NCI-H1092 (cell line): ENCODE measurements around the gene ZFPM1.
"Not testable (repeated sequence)": the region's sequence is repeated elsewhere in the genome, so short reads cannot be mapped to it uniquely, and the experiment has no call there.

Experiments
- DNase-seq: peaks from one replicate; lab custom pipeline; 2025; lab: John Stamatoyannopoulos, UW

The ZFPM1 gene

DNA sequence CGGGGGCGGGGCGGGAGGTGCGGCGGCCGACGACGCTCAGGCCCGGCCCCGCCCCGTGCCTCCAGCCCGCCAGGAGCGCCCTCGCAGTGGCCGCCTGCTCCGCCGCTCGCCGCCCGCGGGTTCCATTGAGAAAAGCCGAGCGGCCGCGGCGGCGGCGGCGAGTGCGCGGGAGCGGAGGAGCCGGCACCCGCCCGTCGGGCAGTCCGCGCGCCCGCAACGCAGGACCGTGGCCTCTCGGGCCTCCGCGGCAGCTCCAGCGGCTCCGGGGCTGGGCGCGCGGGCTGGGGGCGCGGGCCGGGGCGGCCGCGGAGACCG lies at the start of gene ZFPM1:
Gene ZFPM1 (plus strand): TSS at position 64 of the 315 bp plus-strand sequence. CDS start 359 bp downstream, outside the sequence.
- no peak for DNase-seq

DNA sequence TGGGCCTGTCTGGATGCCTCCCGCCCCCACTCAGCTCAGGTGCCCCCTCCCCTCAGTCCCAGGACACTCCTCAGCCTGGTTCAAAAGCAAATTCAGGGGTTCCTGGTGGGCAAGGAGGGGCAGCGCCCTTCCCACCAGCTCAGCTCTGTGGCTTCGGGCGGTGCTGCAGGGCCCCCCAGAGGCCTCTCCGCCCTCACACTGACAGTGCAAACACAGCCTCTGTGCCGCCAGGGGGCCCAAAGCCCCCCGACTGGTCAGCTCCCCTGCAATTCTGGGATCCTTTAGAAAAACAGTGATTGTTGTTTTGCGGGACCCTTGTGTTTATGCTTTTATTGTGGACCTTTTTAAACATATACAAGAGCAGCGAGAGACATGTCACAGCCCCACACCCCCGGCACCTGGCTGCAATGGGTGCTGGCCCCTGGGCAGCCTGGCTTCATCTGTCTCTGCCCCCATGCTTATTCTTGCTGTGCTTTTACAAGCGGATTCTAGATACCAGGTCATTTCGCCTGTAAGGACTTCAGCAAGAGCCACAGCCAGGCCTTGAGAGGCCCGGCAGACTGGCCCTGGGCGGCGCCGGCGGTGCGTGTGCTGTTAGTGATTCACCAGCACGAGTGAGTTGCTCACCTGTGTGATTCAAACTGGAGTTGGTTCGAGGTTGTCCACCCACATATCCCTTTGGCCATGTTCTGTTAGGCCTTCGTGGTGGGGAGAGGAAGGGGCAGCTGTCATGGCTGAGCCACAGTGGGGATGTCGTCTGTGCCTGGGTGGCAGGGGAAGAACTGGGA lies 49.1 kb upstream of the ZFPM1 start:
- no peak for DNase-seq

DNA sequence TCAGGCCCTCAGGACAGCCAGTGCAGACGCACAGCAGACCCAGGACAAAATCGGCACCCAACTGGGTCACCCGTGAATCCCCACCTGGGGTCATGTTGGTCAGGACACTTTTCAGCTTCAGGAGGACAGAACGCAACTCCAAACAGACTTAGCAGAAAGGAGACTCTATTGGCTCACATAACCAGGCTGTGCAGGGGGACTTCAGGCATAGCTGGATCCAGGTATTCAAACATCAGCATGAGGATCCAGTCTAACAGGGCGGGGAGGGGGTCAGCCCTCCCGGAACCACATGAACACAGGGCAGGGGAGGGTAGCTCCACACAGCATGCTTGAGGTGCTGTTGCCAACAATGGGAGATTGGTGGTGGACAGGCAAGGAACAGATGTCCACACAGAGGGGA lies 48.3 kb upstream of the ZFPM1 start:
- DNase-seq, result no peak

DNA sequence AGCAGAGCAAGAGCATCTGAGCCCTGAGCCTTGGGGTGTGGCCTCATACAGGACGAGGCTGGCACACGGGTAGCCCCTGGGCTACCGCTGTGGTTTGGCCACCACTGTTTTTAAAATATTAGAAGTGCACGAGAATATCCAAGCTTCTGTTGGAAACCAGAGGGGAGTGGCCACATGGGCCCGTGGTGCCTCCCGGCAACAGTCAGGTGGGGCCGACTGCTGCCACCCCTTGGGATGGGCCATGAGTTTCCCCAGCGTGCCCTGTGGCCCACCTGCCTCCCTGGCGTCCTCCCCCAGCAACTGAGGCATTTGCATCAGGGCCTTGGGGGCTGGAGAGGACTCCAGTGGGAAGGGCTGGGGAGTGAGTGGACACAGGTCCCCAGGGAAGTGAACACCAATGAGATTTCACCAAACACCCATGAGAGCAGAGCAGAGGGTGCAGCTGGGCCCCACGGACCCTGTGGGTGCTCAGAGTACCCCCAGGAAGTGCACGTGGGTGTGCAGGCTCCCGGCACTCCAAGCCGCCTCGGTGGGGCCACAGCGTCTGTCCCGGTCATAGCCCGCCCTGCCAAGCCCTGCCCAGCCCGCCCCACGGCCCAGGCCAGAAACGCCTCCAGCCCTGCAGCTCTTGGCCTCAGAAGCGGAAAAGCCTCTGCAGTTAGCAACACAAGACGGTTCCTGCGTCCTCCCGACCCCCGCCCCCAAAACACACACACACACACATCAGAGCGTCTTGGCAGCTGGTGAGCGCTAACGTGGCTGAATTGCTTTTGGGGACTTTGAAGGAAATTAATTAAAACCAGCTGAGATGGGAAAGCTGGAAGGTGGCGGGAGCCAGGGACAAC lies 47.6 kb upstream of the ZFPM1 start:
- no peak for DNase-seq

DNA sequence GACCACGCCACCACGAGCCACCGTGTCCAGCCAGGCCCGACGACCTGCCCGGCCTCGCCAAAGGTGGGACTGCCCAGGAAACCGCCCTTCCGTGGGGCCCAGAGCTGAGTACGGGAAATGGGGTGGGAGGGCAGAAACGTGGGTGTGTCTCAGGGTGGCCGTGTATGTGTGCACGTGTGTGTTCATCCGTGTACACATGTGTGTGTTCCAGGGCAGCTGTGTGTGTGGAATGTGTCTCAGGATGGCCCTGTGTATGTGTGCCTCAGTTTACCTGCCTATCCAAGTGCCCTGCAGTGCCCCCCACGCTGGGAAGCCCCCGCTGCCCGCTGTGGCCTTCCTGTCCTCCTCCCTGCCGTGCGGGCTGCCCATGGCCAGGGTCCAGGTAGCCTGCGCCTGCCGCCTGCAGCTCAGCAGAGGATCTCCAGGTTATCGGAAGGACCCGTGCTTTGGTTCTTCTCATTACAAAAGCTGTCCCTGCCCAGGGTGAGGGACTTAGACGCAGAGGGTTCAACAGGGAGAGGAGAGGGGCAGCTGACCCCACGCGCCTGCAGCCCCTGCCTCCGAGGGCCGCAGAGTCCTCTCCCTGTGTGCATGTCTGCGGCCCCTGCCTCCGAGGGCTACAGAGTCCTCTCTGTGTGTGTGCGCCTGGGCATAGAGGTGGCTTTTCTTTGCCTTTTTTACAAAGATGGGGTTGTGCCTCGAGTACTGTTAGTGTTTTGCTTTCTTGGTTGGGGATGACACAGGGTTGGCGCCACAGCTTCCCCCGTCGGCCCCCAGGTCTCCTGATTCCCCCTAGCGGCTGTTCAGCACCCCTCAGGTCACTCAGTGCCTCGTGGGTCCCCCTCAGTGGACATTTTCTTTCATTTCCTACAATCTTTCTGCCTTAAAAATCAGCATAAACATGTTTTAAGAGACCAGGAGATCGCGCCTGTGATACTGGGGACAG lies 46.7 kb upstream of the ZFPM1 start:
- no peak for DNase-seq

DNA sequence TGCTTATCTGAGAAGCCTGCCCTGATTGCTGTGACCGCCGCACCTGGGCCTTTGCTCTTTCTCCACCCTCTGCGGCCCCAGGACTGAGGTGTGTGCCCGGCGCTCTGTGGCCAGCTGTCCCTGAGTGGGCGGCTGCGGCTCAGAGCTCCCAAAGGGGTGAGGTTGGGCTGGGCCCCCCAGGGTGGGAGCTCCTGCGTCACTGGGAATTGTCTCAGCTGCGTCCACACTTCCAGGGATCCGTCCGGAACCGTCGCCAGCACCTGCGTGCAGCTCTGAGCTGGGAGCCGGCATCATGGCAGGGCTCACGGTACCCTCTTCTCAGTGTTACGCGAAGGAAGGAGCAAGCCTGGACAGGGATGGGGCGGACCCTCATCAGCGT lies 46.0 kb upstream of the ZFPM1 start:
- DNase-seq, result no peak

DNA sequence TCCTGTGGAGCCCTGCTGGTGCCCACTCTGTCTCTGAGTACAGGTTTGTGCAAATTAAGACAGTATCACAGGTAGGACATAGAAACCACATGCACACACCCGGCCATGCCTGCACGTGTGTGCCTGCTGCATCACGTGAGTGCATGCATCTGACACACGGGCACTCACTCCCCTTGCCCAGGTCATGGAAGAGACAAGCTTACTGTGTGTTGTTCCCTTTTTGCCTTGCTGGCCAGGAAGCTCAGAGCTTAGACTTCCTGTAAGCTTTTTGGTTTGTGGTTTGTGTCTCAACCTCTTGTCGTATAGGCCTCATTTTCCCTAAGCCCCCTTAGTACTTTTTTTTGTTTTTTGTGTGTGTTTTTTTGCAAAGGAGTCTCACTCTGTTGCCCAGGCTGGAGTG lies 45.3 kb upstream of the ZFPM1 start:
- no peak for DNase-seq

DNA sequence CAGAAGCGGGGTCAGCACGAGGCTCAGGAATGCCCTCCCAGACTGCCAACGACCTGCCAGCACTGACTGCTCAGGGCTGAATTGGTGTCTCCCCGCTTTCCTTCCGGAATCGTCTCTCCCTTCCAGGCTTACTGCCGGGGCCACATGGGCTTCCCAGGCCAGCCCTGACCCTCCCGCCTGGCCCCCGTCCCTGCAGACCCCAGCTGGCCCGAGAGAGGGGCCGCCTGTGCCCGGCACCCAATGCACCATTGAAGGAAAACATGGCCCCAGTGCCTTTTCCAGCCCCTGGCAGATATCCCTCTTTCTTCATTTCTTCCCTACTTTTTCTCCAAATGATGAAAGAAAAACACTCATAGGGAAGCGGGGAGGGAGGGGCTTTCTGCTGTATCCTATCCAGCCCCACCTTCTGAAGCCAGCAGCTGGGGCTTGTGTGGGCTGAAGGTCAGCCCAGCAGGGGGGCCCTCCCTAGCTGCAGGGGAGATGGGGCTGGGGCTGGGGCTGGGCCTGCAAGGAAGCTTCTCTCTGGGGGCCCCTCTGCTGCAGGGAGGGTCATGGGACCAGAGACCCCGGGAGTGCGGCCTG lies 44.4 kb upstream of the ZFPM1 start:
- DNase-seq, result no peak

DNA sequence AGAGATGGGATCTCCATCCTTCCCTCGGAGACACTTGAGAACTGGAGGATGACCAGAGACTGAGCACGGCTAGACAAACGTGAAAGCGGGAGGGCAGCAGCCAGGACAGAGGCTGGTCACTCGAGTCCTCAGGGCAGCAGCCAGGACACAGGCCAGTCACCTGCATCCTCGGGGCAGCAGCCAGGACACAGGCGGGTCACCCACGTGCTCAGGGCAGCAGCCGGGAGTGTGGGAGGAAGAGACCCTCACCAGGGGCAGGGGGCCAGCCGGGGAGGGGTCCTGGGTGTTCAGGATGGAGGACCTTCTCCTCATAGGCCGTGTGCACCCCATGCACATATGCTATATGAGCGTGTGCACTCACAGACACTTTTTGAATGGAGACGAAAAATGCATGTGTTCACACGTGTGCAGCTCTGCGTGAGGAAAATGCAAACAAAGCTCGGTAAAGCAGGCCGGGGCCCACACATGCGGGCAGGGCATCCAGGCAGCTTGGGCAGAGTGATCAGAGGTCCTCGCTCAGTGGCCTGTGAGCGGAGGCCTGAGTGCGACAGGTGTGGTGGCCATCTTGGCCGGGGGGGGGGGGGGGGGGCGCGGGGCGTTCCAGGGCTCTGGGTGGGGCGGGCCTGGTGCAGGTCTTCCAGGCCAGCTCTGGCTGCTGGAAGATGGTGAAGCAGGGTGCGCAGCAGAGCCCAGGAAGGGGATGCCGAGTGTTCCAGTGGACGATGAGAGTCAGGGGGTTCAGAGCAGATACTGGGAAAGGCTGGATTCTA lies 43.6 kb upstream of the ZFPM1 start:
- DNase-seq, result no peak

DNA sequence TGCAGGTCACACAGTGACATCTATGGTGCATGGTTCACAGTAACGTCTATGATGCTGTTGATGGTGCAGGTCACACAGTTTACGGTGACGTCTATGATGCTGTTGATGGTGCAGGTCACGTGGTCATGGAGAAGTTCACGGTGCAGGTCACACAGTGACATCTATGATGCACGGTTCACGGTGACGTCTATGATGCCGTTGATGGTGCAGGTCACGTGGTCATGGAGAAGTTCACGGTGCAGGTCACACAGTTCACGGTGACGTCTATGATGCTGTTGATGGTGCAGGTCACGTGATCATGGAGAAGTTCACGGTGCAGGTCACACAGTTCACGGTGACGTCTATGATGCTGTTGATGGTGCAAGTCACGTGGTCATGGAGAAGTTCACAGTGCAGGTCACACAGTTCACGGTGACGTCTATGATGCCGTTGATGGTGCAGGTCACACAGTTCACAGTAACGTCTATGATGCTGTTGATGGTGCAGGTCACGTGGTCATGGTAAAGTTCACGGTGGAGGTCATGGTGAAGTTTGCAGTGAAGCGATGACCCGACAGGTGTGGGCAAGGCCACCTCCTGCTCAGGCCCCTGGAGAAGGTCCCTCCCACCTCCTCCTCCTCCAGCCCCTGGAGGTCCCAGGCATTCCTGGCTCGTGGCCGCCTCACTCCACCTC lies 42.6 kb upstream of the ZFPM1 start:
- DNase-seq, result not testable (repeated sequence)

DNA sequence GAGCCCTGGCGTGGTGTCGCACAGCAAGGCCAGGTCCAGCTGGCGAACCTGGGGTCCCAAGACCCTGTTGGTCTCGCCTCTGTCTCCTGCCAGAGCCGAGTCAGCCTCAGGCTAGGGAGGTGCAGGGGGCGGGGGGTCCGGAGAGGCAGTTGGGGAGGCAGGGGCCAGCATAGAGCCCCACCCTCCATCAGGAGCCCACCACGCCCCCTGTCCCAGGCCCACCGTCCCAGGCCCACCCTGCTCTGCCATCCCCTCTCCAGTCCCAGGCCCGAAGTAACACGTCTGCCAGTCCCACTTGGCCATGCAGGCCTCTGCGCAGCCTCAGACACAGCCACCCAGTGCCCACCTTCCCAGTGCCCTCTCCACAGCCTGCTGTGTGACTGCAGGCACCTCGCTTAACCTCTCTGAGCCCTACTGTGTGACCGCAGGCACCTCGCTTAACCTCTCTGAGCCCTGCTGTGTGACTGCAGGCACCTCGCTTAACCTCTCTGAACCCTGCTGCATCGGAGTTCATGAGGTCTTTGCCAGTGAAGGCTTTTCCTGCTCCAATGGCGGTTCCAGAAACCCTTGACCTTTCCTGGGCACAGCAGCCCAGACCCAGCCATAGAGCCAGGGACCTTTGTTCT lies 41.0 kb upstream of the ZFPM1 start:
- no peak for DNase-seq

DNA sequence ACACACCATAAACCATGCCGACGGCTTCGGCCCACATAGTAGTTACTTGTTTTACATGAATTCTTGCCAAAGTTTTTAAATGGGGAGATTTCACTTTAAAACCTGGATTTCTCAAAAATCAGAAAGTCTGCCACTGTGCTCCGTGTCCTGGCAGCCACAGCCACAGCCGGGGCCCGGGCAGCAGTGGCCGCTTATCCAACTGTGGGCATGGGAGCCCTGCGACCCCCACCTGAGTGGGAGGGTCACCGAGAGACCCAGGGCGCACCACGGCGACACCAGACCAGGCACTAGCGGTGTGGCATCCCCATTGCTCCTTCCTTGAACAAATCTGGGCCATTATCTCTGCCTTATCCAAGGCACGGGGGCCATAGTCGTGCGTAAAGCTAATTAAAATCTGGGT lies 40.3 kb upstream of the ZFPM1 start:
- no peak for DNase-seq

DNA sequence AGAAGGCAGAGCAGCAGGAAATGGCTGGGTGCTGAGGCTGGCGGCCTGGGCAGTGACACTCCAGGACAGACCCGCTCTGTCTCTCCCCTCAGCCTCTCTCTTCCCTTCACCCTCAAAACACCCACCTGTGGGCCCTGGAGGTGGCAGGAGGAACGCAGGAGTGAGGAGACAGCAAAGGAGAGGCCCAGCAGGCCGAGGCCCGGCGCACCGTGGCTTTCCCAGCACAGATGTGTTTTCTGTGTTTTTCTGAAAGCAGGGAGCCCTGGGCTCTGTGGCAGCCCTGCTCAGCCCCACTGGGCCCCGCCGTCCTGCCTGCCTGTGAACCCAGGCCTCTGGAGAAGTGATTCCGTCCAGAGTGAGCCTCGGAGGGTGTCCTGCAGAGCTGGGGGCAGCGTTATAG lies 39.8 kb upstream of the ZFPM1 start:
- no peak for DNase-seq

DNA sequence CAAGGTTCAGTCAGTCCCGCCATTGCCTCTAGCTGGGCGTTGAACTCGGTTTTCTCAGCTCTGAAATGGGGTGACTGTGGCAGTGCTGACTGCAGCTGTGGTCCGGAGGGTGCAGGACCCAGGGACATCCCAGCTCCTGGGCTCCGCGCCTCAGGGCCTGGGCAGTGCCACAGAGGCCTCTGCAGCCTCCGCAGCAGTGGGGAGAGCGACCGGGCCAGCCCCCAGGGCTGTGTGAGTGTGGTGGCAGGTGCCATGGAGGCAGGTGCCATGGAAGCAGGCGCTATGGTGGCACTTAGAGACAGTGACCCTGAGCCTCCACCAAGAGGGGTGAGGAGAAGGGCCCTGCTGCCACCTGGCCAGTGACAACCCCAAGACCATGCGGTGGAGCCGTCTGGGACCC lies 39.4 kb upstream of the ZFPM1 start:
- DNase-seq, result no peak

DNA sequence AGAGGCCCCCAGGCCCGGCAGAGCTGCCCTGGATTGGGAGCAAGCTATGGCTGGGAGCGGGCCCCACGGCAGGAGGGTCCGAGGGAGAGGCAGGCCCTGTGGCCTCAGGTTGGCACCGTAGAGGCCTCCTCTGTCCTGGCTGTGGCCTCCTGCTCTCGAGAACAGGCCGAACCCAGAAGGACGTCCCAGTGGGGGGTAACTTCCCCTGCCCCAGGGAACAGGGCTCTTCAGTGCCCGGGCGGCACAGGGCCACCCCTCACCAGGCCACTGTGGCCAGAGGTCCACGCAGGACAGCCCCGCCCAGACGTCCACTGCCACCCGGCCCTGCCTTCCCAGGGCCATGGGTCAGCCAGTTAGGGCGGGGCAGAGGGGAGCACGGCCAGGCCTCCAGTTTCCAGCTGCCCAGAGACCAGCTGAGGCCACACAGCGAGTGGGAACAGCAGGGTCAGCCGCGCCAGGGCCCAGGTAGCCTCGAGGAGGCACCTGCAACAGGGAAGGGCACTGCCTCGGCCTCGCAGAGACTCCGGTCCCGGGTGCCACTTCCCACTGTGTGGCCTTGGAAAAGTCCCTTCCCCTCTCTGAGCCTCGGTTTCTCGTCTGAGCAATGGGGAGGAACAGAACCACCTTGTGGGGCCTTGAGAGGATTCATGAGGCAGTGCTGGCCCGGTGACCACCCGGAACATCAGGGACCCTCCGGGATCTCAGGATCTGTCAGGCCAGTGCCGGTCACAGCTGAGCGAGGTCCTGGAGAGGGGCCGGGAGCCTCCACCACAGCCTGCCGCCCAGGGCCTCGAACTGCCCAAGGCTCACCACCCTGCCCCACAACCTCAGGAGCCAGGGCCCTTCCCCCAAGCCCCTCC lies 38.3 kb upstream of the ZFPM1 start:
- DNase-seq, result no peak

DNA sequence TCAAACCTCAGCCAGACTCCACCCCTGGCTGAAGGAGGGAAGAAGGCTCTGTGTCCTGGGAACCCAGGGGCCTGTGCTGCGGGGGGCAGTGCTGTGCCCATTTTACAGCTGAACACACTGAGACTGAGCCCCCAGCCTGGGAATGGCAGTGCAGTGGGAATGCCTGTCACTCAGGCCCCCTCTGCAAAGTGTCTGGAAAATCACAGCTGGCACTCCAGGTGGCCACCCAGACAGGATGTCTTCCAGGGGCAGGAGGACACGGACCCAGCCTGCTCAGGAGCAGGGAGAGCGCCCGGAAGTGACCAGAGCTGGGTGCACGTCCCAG lies 37.7 kb upstream of the ZFPM1 start:
- no peak for DNase-seq

DNA sequence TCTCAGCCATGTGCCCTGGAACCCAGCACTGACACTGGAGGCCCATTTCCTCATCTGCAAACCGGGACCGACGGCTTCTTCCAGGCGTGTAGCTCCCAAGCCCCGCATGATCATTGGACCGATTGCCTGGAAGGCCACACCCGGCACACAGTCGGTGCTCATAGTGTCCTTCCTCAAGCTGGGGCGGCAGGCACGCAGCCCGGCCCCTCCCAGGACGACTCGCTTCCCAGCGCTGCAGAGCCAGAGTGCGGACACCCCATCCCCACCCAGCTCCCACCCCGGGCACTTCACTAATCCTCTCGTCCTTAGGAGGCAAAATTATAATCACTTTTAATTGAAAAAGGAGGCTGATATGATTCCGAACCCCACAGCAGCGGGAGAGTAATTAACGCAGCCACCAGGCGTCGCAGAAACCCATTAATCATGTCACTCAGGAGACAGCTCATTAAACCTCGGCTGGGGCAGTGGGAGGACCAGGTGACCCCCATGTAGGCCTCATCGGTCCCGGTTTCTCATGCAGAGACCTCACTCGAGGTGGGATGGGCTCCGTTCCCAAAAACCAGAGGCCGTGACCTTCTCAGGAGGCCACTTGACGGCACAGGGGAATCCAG lies 37.3 kb upstream of the ZFPM1 start:
- no peak for DNase-seq

DNA sequence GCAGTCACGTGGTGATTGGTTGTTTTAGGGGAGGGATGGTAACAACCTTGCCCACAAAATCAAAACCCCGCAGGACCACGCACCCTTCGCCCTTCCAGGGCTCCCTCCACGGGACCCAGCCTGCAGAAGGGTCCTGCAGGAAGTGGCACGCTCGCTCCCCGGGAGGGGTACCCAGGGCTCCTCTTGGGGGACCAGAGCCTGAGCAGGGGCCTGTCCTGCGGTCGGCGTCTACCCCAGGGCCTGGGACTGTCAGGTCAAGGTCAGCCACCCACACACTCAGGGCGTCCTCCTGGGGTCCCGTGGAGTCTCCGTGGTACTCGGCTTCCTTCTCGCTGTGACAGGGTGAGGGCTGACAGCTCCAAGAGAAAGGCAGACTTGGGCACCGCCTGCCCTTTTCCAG lies 36.4 kb upstream of the ZFPM1 start:
- DNase-seq, result no peak
